WTC11 (cell line): ENCODE measurements around the gene SLC6A18.

Experiments used
- CTCF ChIP-seq: fragments of 200-600 bp; IDR thresholded peaks from 2 replicates; pipeline ENCODE4 v1.8.0; 2022; ENCODE audit warnings: antibody characterized with exemption
- MAX ChIP-seq: sonication (generic); formaldehyde crosslinking; IDR thresholded peaks from 2 replicates; pipeline ENCODE4 v1.8.0; 2022; ENCODE audit warnings: mild to moderate bottlenecking, missing genetic modification reagents

GRCh38 chr5:1211701-1212100, 13.5 kb upstream of the SLC6A18 start:
- TF ChIP-seq MAX: no peak
- TF ChIP-seq CTCF: no peak
